H1 (cell line): ENCODE results near the gene WDCP. TPM values are rescaled to one million over a fixed set of nuclear protein-coding genes. Genes with fewer than 3 reads are reported as not detected.

ENCODE experiments used
- BACH1 ChIP-seq: IDR thresholded peaks from 2 replicates; pipeline ENCODE4 v1.6.1; 2012; ENCODE audit warnings: low read length, improper control_type of control experiment
- BRCA1 ChIP-seq: IDR thresholded peaks from 2 replicates; pipeline ENCODE4 v1.6.1; 2012; ENCODE audit warnings: low read depth, low read length, improper control_type of control experiment
- CHD2 ChIP-seq: IDR thresholded peaks from 2 replicates; pipeline ENCODE4 v1.6.1; 2012; ENCODE audit warnings: low read length, improper control_type of control experiment
- CHD7 ChIP-seq: fragments of 300-600 bp; sonication (generic); IDR thresholded peaks from 2 replicates; pipeline ENCODE4 v1.7.1; 2012; ENCODE audit warnings: low read length, moderate library complexity, mild to moderate bottlenecking, inconsistent platforms; ENCODE audit not compliant: insufficient replicate concordance
- KDM1A ChIP-seq: fragments of 200-600, 300-600 bp; sonication (generic); IDR thresholded peaks from 2 replicates; pipeline ENCODE4 v1.7.1; 2016; ENCODE audit warnings: mild to moderate bottlenecking, low read length, borderline replicate concordance
- MAX ChIP-seq: IDR thresholded peaks from 2 replicates; pipeline ENCODE4 v1.6.1; 2012; ENCODE audit warnings: inconsistent platforms
- TEAD4 ChIP-seq: IDR thresholded peaks from 2 replicates; pipeline ENCODE4 v1.6.1; 2012; ENCODE audit warnings: low read depth, low read length, inconsistent platforms, mixed read lengths
- USF2 ChIP-seq: IDR thresholded peaks from 2 replicates; pipeline ENCODE4 v1.6.1; 2011; ENCODE audit warnings: low read length, improper control_type of control experiment
- polyA plus RNA-seq, 7 experiments: library from polyadenylated mRNA; depleted of rRNA in 3 of 7; stranded (reverse) in 5 of 7; unstranded in 2 of 7; fragments of >200 nt in 5 of 7; fragments of 200-250 nt in 2 of 7; gene quantifications; 1 replicate in 5 of 7; 2 replicates in 1 of 7; 4 replicates in 1 of 7; pipeline versions ENCODE4 v1.2.1 to v1.2.3, GENCODE V29; 2011 to 2013; ENCODE audit warnings: missing spikeins in 2 of 7, mixed read lengths in 2 of 7
- total RNA-seq: library from RNA; stranded (reverse); fragmentation: NEBNext Ultra II Directional; extraction: Animal tissue kit (Norgen Biotek cat#: 25700); gene quantifications from 2 replicates; pipeline ENCODE4 v1.2.1, GENCODE V29; 2021

The WDCP gene
- total and polyA plus RNA-seq, 2 of the 8 experiments (the other 6 are each of a cell fraction or from before 2014, with no cell fraction given) = 19.2 to 40.1 TPM

- TF ChIP-seq CHD7 (no peak), BACH1 (no peak), BRCA1 (no peak), CHD2 (no peak), KDM1A (no peak), MAX (no peak), USF2 (no peak), TEAD4 (no peak)
Observed at GRCh38 chr2:24038786-24039499, 8.2 kb downstream of the WDCP start (continued).
